ENCODE results near the gene ACAP1. TPM values are rescaled to one million over a fixed set of nuclear protein-coding genes. Genes with fewer than 3 reads are reported as not detected.
A peak's percentile ranks its signal among the peaks of the same experiment; 100 is the strongest.

The ACAP1 gene
- total RNA-seq, 1 donor from 2014 or later: not detected

DNA sequence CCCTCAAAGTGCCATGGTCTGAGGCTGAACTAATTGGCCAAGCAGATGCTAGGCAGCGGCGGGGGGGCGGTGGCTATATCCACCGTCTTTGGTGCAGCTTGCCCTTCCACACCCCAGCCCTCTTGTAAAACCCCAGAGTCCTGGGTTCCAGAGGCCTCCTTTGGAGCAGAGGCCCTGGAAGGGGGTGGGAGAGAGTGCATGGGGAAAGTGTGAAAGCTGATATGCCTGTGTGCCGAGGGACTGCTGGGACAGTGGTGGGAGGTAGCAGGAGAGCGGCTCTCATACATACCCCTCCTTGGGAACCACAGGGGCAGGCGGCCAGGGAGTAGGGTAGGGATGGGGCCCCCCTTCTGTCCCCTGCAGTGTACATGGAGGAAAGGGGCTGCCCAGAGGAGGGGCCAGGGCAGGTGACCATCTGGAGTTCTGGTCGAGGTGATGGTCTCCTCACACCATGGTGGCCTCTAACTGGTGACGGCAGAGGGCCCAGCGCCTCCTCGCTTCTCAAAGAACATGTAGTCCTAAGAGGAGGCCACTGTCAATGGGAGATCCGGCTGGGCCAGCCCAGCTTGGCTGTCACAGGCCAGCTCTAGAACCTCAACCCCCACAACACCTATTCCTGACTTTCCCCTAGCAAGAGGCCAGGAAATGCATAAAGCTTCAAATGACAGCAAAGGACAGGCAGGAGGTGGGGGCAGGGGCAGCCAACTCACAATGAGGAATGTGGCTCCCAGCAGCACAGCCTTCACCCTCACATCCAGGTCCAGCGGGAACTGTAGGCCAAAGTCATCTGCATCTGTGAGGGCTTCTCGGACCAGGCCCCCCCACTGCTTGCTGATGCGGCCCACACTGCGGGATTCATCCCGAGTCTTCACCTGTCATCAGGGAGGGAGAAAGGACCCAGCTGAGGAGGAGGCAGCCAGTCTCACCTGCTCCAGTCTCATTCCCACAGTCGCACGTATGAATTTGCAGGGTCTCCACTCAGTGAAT is 53.9 kb downstream of the ACAP1 start:
- DNase-seq: no peak

DNA sequence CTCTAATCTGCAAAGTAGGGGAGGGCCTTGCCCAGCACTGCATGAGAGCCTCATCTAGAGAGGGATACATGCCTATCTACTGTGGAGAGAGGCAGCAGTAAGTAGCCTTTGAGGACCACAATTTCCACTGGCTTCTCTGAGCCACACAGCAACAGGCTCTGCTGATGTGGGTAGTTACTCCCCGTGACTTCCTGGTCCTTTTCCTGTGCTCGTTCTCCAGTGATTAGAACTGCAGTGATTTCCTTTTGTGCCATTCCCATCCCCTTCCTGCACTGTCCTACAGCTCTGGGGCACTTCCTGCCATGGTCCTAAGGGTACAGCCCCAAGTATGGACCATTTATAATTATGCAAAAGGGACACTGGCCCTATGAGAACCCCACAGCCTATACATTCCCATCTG is 55.0 kb downstream of the ACAP1 start:
- no peak for DNase-seq

DNA sequence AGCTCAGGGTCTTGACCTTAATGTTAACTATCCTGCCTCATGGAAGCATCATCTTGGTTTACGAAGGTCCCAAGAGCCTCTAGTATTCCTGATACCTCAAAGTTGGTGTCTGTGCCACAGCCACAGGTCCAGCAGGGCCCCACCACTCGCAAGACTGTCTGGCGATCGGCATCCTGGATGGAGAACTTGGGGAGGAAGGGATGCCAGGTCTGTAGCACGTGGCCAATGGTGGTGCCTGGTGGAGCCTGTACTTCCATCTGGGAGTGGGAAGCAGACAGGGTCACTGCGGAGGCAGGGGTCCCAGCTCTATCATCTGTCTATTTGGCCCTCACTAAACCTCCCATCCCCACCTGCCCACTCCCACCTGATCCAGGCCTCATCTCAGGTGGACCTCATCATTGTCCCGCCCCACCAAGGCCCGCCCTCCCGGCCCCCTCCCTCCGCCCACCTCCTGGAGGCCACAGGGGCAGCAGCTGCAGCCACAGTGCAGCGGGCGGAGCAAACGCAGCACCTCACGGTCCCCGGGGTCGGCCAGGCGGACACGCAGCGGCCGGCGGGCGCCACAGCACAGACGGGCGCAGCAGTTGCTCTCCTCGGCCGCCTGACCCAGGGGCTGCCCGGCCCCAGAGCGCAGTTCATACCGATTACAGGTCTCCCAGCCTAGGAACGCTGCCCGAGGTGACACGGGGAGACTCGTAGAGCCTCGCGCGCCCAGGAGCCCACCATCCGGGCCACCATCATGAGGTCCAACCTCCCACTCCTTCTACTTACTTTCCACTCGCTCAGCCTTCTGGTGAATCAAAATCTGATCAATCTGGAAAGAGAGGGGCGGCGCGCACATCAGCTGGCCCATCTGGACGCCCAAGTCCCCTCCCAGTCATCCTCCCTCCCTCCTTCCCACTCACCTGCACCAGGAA is 56.6 kb downstream of the ACAP1 start:
- no peak for DNase-seq

- DNase-seq: no peak
Measured at GRCh38 chr17:7393613-7394451, 57.5 kb downstream of the ACAP1 start.

GRCh38 chr17:7394452-7395191 is 58.3 kb downstream of the ACAP1 start, which contains the start of gene PLSCR3:
PLSCR3 (minus strand) TSS chr17:7394525; CDS start chr17:7394110, 415 bp downstream.
- peak; percentile 76 for DNase-seq

DNA sequence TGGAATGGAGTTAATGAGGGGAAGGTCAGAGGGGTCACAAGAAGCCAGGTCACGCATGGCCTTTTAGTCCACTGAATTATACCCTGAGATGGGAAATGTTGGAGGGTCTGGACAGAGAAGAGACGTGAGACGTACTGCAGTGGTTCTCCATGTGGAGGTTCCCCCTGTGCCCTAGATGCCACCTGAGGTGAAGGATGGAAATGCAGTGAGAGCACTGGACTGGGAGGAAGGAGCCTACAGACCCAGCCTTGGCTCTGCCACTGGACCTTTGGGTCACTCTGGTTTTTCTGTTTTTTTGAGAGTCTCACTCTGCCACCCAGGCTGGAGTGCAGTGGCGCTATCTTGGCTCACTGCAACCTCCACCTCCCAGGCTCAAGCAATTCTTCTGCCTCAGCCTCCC is 59.8 kb downstream of the ACAP1 start:
- DNase-seq: no peak

DNA sequence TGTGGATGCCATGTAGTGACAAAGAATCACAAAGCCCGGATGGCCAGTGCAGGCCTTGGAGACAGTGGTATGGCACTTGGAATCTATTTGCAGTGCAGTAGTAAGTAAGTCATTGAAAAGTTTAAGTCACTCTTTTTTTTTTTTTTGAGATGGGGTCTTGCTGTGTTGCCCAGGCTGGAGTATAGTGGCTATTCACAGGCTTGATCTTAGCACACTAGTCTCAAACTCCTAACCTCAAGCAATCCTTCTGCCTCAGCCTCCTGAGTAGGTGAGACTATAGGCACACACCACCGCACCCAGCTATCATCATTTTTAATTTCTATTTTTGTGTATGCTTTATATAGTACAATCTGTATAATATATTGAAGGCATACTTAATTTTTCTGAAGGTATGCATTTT is 62.3 kb downstream of the ACAP1 start:
- DNase-seq: no peak

Small RNA genes lying within 50 kb of the gene (small RNA-seq; reads per million reads assigned to genes)
- gene AC026954.2: not detected

Other genes starting within 250 kb of the ACAP1 start
- not detected for gene ASGR2, start 221.7 kb upstream of the ACAP1 start, total RNA-seq
- gene ASGR1, start 157.2 kb upstream of the ACAP1 start, total RNA-seq: 15.6 TPM
- 131 TPM for gene DLG4, start 116.7 kb upstream of the ACAP1 start, total RNA-seq
- 77.2 TPM for gene ACADVL, start 116.6 kb upstream of the ACAP1 start, total RNA-seq
- gene DVL2, start 102.0 kb upstream of the ACAP1 start, total RNA-seq: 49.1 TPM
- 33.7 TPM for gene PHF23, start 97.1 kb upstream of the ACAP1 start, total RNA-seq
- gene GABARAP, start 94.1 kb upstream of the ACAP1 start, total RNA-seq: 93.3 TPM
- 26.5 TPM for gene CTDNEP1, start 84.8 kb upstream of the ACAP1 start, total RNA-seq
- gene ELP5, start 84.3 kb upstream of the ACAP1 start, total RNA-seq: 25.4 TPM
- 0.16 TPM for gene CLDN7, start 74.1 kb upstream of the ACAP1 start, total RNA-seq
- gene SLC2A4, start 54.8 kb upstream of the ACAP1 start, total RNA-seq: 0.16 TPM
- 2.7 TPM for gene YBX2, start 41.9 kb upstream of the ACAP1 start, total RNA-seq
- gene EIF5A, start 28.9 kb upstream of the ACAP1 start, total RNA-seq: 156 TPM
- gene GPS2, start 21.2 kb upstream of the ACAP1 start, total RNA-seq: 29.5 TPM
- 46.6 TPM for gene NEURL4, start 7.2 kb upstream of the ACAP1 start, total RNA-seq
- 3.9 TPM for gene KCTD11, start 15.6 kb downstream of the ACAP1 start, total RNA-seq
- not detected for gene TMEM95, start 18.6 kb downstream of the ACAP1 start, total RNA-seq
- gene TNK1, start 44.6 kb downstream of the ACAP1 start, total RNA-seq: 0.94 TPM
- 10.0 TPM for gene PLSCR3, start 58.0 kb downstream of the ACAP1 start, total RNA-seq
- 55.2 TPM for gene TMEM256, start 67.6 kb downstream of the ACAP1 start, total RNA-seq
- gene NLGN2, start 71.3 kb downstream of the ACAP1 start, total RNA-seq: 9.2 TPM
- not detected for gene SPEM1, start 83.8 kb downstream of the ACAP1 start, total RNA-seq
- gene SPEM2, start 89.1 kb downstream of the ACAP1 start, total RNA-seq: not detected
- gene SPEM3, start 92.3 kb downstream of the ACAP1 start, total RNA-seq: not detected
- gene TMEM102, start 98.9 kb downstream of the ACAP1 start, total RNA-seq: 3.7 TPM
- gene FGF11, start 103.0 kb downstream of the ACAP1 start, total RNA-seq: 18.2 TPM
- 17.2 TPM for gene CHRNB1, start 108.5 kb downstream of the ACAP1 start, total RNA-seq
- gene ZBTB4, start 143.1 kb downstream of the ACAP1 start, total RNA-seq: 17.6 TPM
- not detected for gene SLC35G6, start 144.9 kb downstream of the ACAP1 start, total RNA-seq
- 54.6 TPM for gene POLR2A, start 147.8 kb downstream of the ACAP1 start, total RNA-seq
- 3.3 TPM for gene TNFSF12, start 212.5 kb downstream of the ACAP1 start, total RNA-seq
- 0.31 TPM for gene TNFSF13, start 222.2 kb downstream of the ACAP1 start, total RNA-seq
- 84.8 TPM for gene SENP3, start 225.4 kb downstream of the ACAP1 start, total RNA-seq
- 0.62 TPM for gene CD68, start 243.1 kb downstream of the ACAP1 start, total RNA-seq
- 34.8 TPM for gene MPDU1, start 247.3 kb downstream of the ACAP1 start, total RNA-seq